HG02884 (cell line): ENCODE results near the gene PHIP.

Source experiments
- ATAC-seq: cut with Tn5 transposase; IDR thresholded peaks from one replicate; pipeline ENCODE4 v1.9.1; 2021; ENCODE audit warnings: mild to moderate bottlenecking, moderate library complexity; ENCODE audit not compliant: unreplicated experiment

PHIP gene

GRCh38 chr6:79071547-79071946 lies 6.5 kb downstream of the PHIP start:
- ATAC-seq = no peak

GRCh38 chr6:79070206-79070825 lies 7.7 kb downstream of the PHIP start:
- ATAC-seq = peak; percentile 67

- ATAC-seq = no peak
Measured at GRCh38 chr6:79066828-79067227, 11.2 kb downstream of the PHIP start.

GRCh38 chr6:79066330-79066729 lies 11.7 kb downstream of the PHIP start:
- ATAC-seq = no peak

- no peak for ATAC-seq
Measured at GRCh38 chr6:79065232-79065631, 12.8 kb downstream of the PHIP start.

- no peak for ATAC-seq
Measured at GRCh38 chr6:79064635-79065034, 13.4 kb downstream of the PHIP start.

- ATAC-seq = no peak
Measured at GRCh38 chr6:79062708-79063107, 15.3 kb downstream of the PHIP start.

GRCh38 chr6:79057746-79058145 lies 20.3 kb downstream of the PHIP start:
- no peak for ATAC-seq

- ATAC-seq = no peak
Measured at GRCh38 chr6:79056226-79056625, 21.8 kb downstream of the PHIP start.

- ATAC-seq = no peak
Measured at GRCh38 chr6:79048611-79049010, 29.4 kb downstream of the PHIP start.

- no peak for ATAC-seq
Measured at GRCh38 chr6:79047072-79047471, 31.0 kb downstream of the PHIP start.

GRCh38 chr6:79045966-79046365 lies 32.1 kb downstream of the PHIP start:
- no peak for ATAC-seq

GRCh38 chr6:79042799-79043126 lies 35.3 kb downstream of the PHIP start:
- ATAC-seq = peak; percentile 25

GRCh38 chr6:79042088-79042798 lies 35.8 kb downstream of the PHIP start:
- peak; percentile 94 for ATAC-seq

GRCh38 chr6:79040083-79040482 lies 38.0 kb downstream of the PHIP start:
- peak; percentile 56 for ATAC-seq

GRCh38 chr6:79038061-79038460 lies 40.0 kb downstream of the PHIP start:
- no peak for ATAC-seq

GRCh38 chr6:79034865-79035264 lies 43.2 kb downstream of the PHIP start:
- ATAC-seq = peak; percentile 58

- no peak for ATAC-seq
Measured at GRCh38 chr6:79033279-79033678, 44.8 kb downstream of the PHIP start.

GRCh38 chr6:79031821-79032590 lies 46.0 kb downstream of the PHIP start:
- no peak for ATAC-seq

GRCh38 chr6:79030511-79030910 lies 47.5 kb downstream of the PHIP start:
- no peak for ATAC-seq

- no peak for ATAC-seq
Measured at GRCh38 chr6:79030023-79030422, 48.0 kb downstream of the PHIP start.
